Ishikawa (cell line): ENCODE measurements around the gene DOCK8.

Source experiments
- CREB1 ChIP-seq: IDR thresholded peaks from 2 replicates; pipeline ENCODE4 v1.6.1; 2012; ENCODE audit warnings: low read depth
- REST ChIP-seq: IDR thresholded peaks from 2 replicates; pipeline ENCODE4 v1.6.1; 2012; ENCODE audit warnings: low read depth, mild to moderate bottlenecking
- TF ChIP-seq, protein P1 (sequence below): IDR thresholded peaks from 2 replicates; pipeline ENCODE4 v1.6.1; 2012

GRCh38 chr9:353077-353476 is 138.4 kb downstream of the DOCK8 start:
- TF ChIP-seq REST, result no peak
- no peak for TF ChIP-seq CREB1
- TF ChIP-seq, protein P1, sequence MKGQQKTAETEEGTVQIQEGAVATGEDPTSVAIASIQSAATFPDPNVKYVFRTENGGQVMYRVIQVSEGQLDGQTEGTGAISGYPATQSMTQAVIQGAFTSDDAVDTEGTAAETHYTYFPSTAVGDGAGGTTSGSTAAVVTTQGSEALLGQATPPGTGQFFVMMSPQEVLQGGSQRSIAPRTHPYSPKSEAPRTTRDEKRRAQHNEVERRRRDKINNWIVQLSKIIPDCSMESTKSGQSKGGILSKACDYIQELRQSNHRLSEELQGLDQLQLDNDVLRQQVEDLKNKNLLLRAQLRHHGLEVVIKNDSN, result no peak
